Amniotic stem cell (primary cell): ENCODE data around the gene SOBP.

ENCODE experiments used
- DNase-seq: peaks from one replicate; lab custom pipeline; 2025; lab: John Stamatoyannopoulos, UW

Gene SOBP

GRCh38 chr6:107658920-107659865 lies 169.3 kb downstream of the SOBP start:
- no peak for DNase-seq

- DNase-seq = no peak
Measured at GRCh38 chr6:107660839-107661238, 170.9 kb downstream of the SOBP start.

GRCh38 chr6:107661291-107661690 lies 171.4 kb downstream of the SOBP start:
- DNase-seq = no peak

- DNase-seq = no peak
Measured at GRCh38 chr6:107662333-107662732, 172.4 kb downstream of the SOBP start.

DNA sequence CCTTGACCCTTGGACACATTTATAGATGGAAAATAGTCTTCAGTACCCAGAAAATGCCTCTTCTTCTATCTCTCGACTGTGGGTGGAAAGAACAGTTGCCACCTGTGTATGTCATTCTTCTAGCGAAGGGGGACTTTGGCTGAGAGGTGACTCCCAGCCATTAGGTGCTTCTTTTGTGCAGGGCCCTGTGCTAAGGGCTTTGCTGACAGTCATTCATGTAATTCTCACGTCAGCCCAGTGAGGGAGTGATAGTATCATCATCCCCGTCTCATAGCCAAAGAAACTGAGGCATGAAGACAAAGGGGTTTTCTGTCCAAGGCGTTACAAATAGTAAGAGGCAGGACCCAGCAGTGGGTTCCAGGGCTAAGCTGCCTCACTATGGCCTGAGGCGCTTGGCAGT lies 173.4 kb downstream of the SOBP start:
- DNase-seq = no peak

- no peak for DNase-seq
Measured at GRCh38 chr6:107665382-107665781, 175.5 kb downstream of the SOBP start.

GRCh38 chr6:107666084-107666980 lies 176.4 kb downstream of the SOBP start:
- no peak for DNase-seq

DNA sequence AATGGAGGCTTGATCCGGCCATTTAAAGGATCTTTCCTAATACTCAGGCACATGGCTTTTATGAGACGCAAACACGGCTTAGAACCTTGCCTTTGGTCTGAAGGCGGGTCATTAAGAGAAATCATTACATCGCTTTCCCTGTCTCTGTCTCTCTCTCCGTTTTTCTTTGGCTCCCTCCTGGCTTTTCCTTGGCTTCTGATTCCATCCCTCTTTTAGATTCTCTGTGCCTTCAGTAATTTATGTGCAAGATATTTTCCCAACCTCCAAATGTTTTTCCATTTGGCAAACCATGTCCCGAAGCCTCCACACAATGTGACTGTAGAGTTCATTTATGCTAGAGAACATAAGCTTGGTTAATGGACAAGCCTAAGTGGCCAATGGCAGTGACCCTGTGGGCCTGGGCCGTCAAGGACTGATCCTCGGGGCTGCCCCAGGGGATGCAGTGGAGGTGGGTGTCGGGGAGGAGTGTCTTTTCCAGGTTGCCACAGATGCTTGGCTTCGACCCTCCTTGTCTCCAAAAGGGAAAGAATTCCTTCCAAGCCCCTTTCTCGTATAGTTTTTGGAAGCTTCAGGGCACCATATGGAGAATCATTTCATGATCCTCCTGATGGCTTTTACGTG lies 177.2 kb downstream of the SOBP start:
- DNase-seq = no peak

GRCh38 chr6:107667790-107668189 lies 177.9 kb downstream of the SOBP start:
- no peak for DNase-seq

DNA sequence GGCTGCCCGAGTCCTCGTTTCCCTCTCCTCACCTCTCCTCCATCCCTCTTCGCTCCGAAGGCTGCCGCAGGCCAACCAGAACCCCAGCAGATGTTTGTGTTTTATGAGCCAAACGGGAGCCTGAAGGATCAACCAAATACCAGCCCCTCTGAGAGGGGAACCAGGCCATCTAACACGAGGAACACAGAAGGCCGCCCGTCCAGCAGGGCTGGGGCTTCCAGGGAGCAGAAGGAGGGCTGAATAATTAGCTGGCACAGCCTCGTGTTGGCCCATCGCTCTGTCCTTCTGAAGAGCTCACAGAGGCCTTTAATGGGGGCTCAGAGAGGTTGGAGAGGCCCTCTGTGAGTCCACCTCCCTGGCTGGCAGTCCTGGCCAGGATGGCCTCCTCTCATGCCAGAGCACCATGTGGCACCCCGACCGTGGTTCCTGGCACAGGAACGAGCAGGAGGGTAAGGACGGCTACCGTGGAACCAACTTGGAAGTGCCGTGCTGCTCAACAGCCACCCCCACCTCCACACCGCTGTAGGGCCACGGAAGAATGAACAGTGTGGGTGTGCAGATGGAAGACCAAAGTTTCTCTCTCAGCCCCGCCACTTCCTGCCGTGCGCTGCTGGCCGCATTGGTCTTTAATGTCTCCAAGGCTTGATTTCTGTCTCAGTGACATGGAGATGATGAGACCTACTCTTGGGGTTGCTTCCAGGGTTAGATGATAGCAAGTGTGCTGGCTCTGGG lies 179.0 kb downstream of the SOBP start:
- no peak for DNase-seq

DNA sequence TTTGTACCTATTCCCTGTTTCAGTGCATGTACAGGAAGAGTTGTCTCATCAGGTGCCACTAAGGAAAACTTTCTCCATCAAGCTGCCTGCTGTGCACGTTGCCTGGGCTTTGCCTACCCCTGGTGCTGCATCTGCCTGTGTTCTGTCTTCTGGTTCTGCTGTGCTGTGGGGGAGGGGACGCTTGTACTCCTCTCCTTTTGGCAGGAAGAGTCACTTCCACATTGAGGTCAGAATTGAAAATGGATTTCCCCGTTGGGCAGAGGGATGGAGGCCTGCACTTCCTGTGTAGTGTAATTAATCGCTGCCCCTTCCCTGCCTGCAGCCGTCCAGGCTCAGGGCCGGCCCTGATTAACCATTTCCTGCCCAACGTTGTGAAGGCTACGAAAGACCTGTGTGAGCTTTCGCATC lies 180.9 kb downstream of the SOBP start:
- DNase-seq = no peak

DNA sequence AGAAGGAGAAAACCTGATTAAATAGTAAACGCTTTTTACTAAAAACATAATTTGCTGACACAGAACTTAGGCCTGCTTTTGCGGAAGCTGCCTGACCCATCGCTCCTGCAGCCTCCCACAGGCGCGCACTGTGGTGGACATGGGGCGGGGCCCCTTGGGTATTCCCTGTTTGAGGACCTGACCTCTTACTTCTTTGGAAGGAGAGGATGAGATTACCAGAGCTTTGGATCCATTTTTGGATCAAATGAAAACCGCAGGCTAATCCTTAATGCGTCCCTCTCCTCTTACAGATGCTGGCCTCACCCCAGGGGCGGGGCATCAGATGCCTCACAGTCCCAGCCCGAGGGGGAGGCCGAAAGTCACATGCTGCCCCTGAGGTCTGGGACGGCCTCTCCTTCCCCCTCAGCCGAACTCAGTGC lies 183.2 kb downstream of the SOBP start:
- DNase-seq = no peak

DNA sequence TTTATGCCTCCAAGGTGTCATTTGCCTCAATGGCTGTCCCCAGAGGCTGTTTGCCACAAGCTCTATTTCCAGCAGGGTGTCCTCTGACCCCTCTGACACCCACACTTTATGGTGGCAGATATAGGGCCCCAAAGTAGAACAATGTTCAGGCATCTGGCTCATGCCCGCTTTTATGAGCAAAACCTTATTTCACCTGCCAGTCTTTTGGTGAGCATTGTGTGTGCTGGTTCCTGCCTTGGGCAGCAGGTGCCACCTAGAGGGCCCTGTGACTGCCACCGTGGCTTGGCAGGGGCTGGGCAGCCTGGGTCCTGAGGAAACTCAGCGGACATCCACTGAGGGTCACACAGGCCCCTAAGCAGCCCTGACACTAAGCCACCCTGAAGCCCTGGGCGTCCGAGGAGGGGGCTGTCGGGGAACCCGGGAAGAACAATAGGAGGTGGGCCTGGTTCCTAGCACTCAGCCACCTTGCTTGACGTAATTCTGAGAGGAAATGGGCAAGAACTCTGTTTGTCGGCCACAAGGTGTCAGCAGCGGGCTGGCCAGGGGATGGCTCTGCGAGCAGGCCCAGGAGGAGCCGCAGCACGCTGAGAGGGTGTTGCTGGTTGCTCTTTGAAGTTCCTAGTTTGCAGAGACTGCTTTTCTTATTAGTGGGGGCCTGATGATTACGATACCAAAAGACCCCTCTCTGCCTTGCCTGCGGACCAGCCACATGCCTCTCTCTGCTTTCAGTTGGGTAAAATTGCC lies 185.2 kb downstream of the SOBP start:
- peak; percentile 74 for DNase-seq

- no peak for DNase-seq
Measured at GRCh38 chr6:107676042-107676441, 186.1 kb downstream of the SOBP start.

GRCh38 chr6:107677399-107677798 lies 187.5 kb downstream of the SOBP start:
- no peak for DNase-seq

- DNase-seq = no peak
Measured at GRCh38 chr6:107679457-107679856, 189.5 kb downstream of the SOBP start.

DNA sequence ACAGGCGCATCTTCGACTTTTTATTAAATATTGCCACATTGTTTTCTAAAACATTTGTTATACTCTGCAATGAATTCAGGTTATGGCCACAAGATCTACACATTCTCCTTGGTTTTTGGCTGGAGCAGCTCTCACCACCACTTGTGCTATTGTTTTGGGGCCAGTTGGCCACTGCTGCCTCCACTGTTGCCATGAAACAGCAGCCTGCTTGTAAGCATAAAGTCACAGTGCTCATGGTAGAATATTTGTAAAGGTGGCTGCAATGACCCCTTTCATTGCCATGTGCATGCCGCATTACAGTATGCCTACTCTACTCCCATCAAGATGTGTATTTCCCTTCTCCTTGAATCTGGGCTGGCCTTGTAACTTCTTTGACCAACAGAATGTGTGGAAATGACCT lies 192.8 kb downstream of the SOBP start:
- no peak for DNase-seq

DNA sequence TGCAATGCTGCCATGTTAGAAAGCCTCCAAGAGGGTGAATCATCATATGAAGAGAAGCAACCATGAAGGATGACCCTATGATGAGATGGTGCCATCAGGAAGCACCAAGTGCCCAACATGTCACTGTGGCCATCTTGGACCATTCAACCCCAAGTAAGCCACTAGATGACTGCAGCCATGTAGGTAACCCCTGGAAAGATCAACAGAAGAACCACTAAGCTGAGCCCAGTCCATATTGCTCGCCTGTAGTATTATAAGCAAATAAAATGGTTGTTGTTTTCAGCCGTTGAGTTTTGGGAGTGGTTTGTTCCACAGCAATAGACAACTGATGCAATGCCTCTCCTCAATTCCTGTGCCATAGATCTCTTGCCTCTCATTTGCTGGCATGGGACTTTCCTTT lies 193.3 kb downstream of the SOBP start:
- DNase-seq = no peak

GRCh38 chr6:107684996-107685395 lies 195.1 kb downstream of the SOBP start:
- DNase-seq = no peak

DNA sequence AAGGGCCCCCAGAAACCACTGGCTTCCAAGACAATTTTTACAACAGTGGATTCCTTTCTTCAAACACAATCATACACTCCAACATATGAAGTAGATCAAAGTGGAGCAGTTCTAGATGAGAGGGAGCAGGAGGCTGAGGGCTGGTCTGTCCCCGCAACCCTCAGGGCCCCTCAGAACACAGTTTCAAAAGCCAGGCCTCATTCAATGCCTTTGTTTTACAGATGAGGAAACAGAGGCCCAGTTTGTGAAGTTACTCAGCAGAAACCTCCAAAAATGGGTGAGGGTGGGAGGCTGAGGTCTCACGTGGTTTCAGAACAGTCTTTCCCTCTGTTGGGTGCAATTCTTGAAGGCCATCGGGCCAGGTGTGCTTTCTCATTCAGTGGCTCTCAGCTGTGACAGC lies 199.3 kb downstream of the SOBP start:
- no peak for DNase-seq
